GM12873 (cell line): ENCODE results near the gene LBR.

Source experiments
- TF ChIP-seq, protein P1 (sequence below): IDR thresholded peaks from 2 replicates; pipeline ENCODE4 v1.5.1; 2012; ENCODE audit warnings: low read depth, mild to moderate bottlenecking, moderate library complexity, low read length, control low read depth; ENCODE audit not compliant: insufficient read depth; ENCODE audit errors: missing control alignments

The LBR gene

DNA sequence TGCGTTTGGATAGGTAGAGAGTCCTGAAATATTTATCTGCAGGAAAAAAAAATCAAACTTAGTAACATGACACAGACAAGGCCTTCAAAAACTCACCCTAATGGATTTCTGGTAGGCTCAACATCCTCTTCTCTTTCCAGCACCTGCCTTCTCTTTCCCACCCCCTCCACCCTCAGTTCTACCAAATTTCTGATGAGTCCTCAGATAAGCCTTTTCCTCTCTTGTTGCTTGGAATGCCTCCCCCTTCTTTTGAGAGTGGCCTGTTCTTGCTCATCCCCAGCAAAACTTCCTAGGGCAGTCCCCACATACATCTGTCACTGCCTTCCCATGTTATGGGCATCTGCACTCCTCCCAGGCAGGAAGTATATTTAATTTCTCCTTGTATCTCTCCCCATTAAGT lies 7.6 kb upstream of the LBR start:
- TF ChIP-seq, protein P1, sequence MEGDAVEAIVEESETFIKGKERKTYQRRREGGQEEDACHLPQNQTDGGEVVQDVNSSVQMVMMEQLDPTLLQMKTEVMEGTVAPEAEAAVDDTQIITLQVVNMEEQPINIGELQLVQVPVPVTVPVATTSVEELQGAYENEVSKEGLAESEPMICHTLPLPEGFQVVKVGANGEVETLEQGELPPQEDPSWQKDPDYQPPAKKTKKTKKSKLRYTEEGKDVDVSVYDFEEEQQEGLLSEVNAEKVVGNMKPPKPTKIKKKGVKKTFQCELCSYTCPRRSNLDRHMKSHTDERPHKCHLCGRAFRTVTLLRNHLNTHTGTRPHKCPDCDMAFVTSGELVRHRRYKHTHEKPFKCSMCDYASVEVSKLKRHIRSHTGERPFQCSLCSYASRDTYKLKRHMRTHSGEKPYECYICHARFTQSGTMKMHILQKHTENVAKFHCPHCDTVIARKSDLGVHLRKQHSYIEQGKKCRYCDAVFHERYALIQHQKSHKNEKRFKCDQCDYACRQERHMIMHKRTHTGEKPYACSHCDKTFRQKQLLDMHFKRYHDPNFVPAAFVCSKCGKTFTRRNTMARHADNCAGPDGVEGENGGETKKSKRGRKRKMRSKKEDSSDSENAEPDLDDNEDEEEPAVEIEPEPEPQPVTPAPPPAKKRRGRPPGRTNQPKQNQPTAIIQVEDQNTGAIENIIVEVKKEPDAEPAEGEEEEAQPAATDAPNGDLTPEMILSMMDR: no peak

DNA sequence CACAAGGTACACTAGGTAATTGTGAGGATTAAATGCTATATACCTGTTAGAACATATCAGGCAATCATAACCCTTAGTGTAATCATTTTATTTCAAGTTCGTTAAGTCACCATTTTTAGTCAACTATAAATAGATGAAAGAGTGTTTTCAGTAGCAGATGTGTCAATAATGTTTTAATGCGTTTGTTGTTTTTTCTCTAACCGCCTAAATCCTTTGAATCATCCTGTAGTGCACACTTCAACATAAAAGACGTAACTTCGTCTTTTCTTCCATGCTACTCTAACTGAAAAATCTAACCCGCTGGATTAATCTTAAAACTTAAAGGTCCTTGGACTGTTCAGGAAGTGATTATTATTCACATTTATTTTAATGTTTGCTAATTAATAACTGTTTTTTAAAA lies 7.2 kb upstream of the LBR start:
- TF ChIP-seq, protein P1: no peak

GRCh38 chr1:225434046-225434445 lies 6.2 kb upstream of the LBR start:
- TF ChIP-seq, protein P1: no peak

- TF ChIP-seq, protein P1: no peak
Observed at GRCh38 chr1:225431081-225431863, 3.4 kb upstream of the LBR start.

DNA sequence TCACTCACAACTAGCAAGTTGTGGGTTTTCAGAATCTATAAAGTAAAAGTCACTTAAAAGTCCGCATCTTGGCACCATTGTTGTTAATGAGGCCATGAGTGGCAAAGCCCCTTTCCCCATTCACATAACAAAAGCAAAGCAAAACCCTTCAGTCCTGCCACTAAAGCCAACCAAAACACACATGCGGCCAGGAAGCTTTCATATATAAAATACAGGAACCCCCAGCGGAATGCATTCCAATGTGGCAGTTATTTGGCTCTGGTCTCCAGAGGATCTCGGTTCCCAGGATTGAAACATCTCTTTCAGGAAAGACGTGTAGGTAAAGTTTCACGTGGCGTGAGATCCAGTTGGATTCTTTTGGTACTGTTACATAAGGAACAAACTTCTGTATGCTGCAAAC lies 2.5 kb upstream of the LBR start:
- TF ChIP-seq, protein P1: no peak

GRCh38 chr1:225428881-225429455 lies 1.1 kb upstream of the LBR start:
- TF ChIP-seq, protein P1: no peak

DNA sequence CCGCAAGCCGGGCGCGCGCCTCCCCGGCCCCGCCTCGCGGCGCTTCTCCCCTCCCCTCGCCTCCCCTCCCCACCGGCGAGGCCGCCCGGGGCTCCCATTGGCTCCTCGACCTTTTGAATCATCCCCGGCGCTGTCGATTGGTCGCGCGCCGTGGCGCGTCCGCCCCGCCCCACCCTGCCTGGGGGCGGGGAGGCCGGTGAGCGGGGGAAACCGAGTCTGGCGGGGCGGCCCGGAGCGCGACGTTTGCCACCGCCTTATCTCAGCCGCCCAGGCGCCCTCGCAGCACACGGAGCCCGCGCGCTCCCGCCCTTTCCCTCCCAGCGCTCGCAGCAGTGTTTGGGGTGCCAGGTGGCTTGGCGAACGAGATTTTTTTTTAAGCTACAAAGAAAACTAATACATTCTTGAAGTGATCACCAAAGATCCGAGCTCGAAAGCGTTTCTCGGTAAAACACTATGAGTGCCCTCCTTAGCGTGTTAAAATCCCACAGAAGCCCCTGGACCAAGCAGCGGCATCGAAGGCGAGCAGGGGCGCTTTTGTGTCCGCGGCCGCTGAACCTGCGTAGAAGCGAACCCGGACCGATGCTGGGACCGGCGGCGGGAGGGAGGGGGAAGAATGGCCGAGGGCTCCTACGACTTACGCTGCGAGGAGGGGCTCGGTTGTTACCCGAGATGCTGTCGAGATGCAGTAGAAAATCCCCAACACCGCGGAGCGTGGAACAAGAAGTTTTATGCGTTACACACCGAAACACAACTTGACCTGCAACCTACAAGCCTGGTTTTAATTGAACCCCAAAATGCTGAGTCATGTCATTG lies 436 bp upstream of the LBR start:
- TF ChIP-seq, protein P1: no peak
